ENCODE results near the gene CHRDL2. TPM values are rescaled to one million over a fixed set of nuclear protein-coding genes. Genes with fewer than 3 reads are reported as not detected.
A peak's percentile ranks its signal among the peaks of the same experiment; 100 is the strongest.

The CHRDL2 gene
- total RNA-seq, 4 donors from 2014 or later = 0.20 TPM; not detected in 3

GRCh38 chr11:74699615-74700396 lies 31.4 kb downstream of the CHRDL2 start:
- TF ChIP-seq CTCF (IDR thresholded peaks at IDR 0.05 in 4 of 5, conservative IDR thresholded peaks at IDR 0.05 in 1 of 5) (no peak), POLR2A (IDR thresholded peaks at IDR 0.05) (no peak)
- H3K9me3 ChIP-seq = no peaks in the 10 kb centered on the region
- intact Hi-C loops (cut with DNase I; ENCODE audit: low total_unique reads) = no loop called here
- no peaks in the 10 kb centered on the region for H3K36me3 ChIP-seq
- H3K27ac ChIP-seq = no peak overlapping the region
- peaks cover 14 to 17% of the 10 kb centered on the region in 2 donors for H3K4me1 ChIP-seq
- in situ Hi-C loops (cut with MboI; ENCODE audit: low sequenced_read_pairs in 4 of 4) = no loop called here
- no peak for ATAC-seq
- no peak overlapping the region for H3K4me3 ChIP-seq
- no peaks in the 10 kb centered on the region for H3K27me3 ChIP-seq
- no peak for DNase-seq

- TF ChIP-seq CTCF (IDR thresholded peaks at IDR 0.05 in 4 of 5, conservative IDR thresholded peaks at IDR 0.05 in 1 of 5) (no peak), POLR2A (IDR thresholded peaks at IDR 0.05) (no peak)
- Histone ChIP-seq H3K36me3 (no peaks in the 10 kb centered on the region), H3K4me1 (peaks cover 14 to 17% of the 10 kb centered on the region in 2 donors), H3K4me3 (no peak overlapping the region), H3K27ac (peak overlapping the region; percentile 70 to 74 (median 72)), H3K9me3 (no peaks in the 10 kb centered on the region), H3K27me3 (no peaks in the 10 kb centered on the region)
- in situ Hi-C loops (cut with MboI; ENCODE audit: low sequenced_read_pairs in 4 of 4) = no loop called here
- intact Hi-C loops (cut with DNase I; ENCODE audit: low total_unique reads) = loop anchor here (1.0 kb wide), 1 partner anchor 29 kb away; no protein-coding TSS in a partner anchor
- no peak for DNase-seq
- no peak for ATAC-seq
Observed at GRCh38 chr11:74697722-74698121, 33.5 kb downstream of the CHRDL2 start.

- no peaks in the 10 kb centered on the region for H3K9me3 ChIP-seq
- TF ChIP-seq POLR2A (IDR thresholded peaks at IDR 0.05) (peak in 1 of 2 donors; percentile 27), CTCF (IDR thresholded peaks at IDR 0.05 in 4 of 5, conservative IDR thresholded peaks at IDR 0.05 in 1 of 5) (no peak)
- H3K27me3 ChIP-seq = no peaks in the 10 kb centered on the region
- peak overlapping the region; percentile 70 to 74 (median 72) for H3K27ac ChIP-seq
- H3K4me1 ChIP-seq = peaks cover 14 to 17% of the 10 kb centered on the region in 2 donors
- ATAC-seq (peak; percentile 75 to 86), DNase-seq (peak; percentile 31 to 70)
- in situ Hi-C loops (cut with MboI; ENCODE audit: low sequenced_read_pairs in 4 of 4) (no loop called here), intact Hi-C loops (cut with DNase I; ENCODE audit: low total_unique reads) (loop anchor here (1.0 kb wide), 1 partner anchor 29 kb away; no protein-coding TSS in a partner anchor)
- no peaks in the 10 kb centered on the region for H3K36me3 ChIP-seq
- H3K4me3 ChIP-seq = peak overlapping the region; percentile 21 to 45 (median 28)
Observed at GRCh38 chr11:74696939-74697675, 34.1 kb downstream of the CHRDL2 start.

- H3K9me3 ChIP-seq = no peaks in the 10 kb centered on the region
- H3K27me3 ChIP-seq = no peaks in the 10 kb centered on the region
- peak overlapping the region; percentile 70 to 74 (median 72) for H3K27ac ChIP-seq
- H3K4me3 ChIP-seq = peak overlapping the region in 3 of 4 donors; percentile 21 to 45 (median 27)
- H3K36me3 ChIP-seq = no peaks in the 10 kb centered on the region
- DNase-seq (no peak), ATAC-seq (no peak)
- TF ChIP-seq POLR2A (IDR thresholded peaks at IDR 0.05) (no peak), CTCF (IDR thresholded peaks at IDR 0.05 in 4 of 5, conservative IDR thresholded peaks at IDR 0.05 in 1 of 5) (no peak)
- in situ Hi-C loops (cut with MboI; ENCODE audit: low sequenced_read_pairs in 4 of 4) = no loop called here
- intact Hi-C loops (cut with DNase I; ENCODE audit: low total_unique reads) = no loop called here
- H3K4me1 ChIP-seq = peaks cover 14 to 17% of the 10 kb centered on the region in 2 donors
Observed at GRCh38 chr11:74696500-74696899, 34.7 kb downstream of the CHRDL2 start.

Data from gastrocnemius medialis (tissue), 4 donors.